Measurements from ENCODE around the gene TGFBI. TPM values are rescaled to one million over a fixed set of nuclear protein-coding genes. Genes with fewer than 3 reads are reported as not detected.

The TGFBI gene
- total and polyA plus RNA-seq, 7 donors, result 18.8 to 35.9 (median 28.3) TPM

GRCh38 chr5:136011414-136012001 is 17.3 kb upstream of the TGFBI start:
- WGBS, 3 donors, result 25 to 31% (median 29%) methylated on average over 4 of the region's 4 CpGs
- no peak for TF ChIP-seq CTCF (IDR thresholded peaks at IDR 0.05)
- intact Hi-C loops (cut with DNase I), result no loop called here
- Histone ChIP-seq H3K36me3 (ENCODE audit: insufficient read depth in 1 of 2, low read depth in 1 of 2) (no peaks in the 10 kb centered on the region), H3K4me3 (no peak overlapping the region), H3K27me3 (ENCODE audit: insufficient read depth in 3 of 3, low read length in 2 of 3) (peaks cover 0 to 2% (median 0%) of the 10 kb centered on the region in 3 donors), H3K9me3 (no peaks in the 10 kb centered on the region), H3K4me1 (peaks cover 8% of the 10 kb centered on the region), H3K27ac (peak overlapping the region; percentile 39)
- DNase-seq (no peak), ATAC-seq (peak in 3 of 4 donors; percentile 48 to 72 (median 48))

GRCh38 chr5:136012041-136012804 is 16.6 kb upstream of the TGFBI start:
- no peaks in the 10 kb centered on the region for H3K36me3 ChIP-seq (ENCODE audit: insufficient read depth in 1 of 2, low read depth in 1 of 2)
- WGBS, 3 donors, result 18 to 22% (median 20%) methylated on average over 3 of the region's 3 CpGs
- H3K9me3 ChIP-seq, result no peaks in the 10 kb centered on the region
- peaks cover 0 to 2% (median 0%) of the 10 kb centered on the region in 3 donors for H3K27me3 ChIP-seq (ENCODE audit: insufficient read depth in 3 of 3, low read length in 2 of 3)
- DNase-seq (no peak), ATAC-seq (no peak)
- intact Hi-C loops (cut with DNase I), result no loop called here
- H3K4me1 ChIP-seq, result peaks cover 8% of the 10 kb centered on the region
- no peak overlapping the region for H3K27ac ChIP-seq
- no peak for TF ChIP-seq CTCF (IDR thresholded peaks at IDR 0.05)
- no peak overlapping the region for H3K4me3 ChIP-seq

- 78 to 85% (median 81%) methylated on average over 2 of the region's 2 CpGs for WGBS, 3 donors
- Histone ChIP-seq H3K4me3 (no peak overlapping the region), H3K27ac (no peak overlapping the region), H3K9me3 (no peaks in the 10 kb centered on the region), H3K27me3 (ENCODE audit: insufficient read depth in 3 of 3, low read length in 2 of 3) (no peaks in the 10 kb centered on the region), H3K4me1 (peaks cover 8% of the 10 kb centered on the region), H3K36me3 (ENCODE audit: insufficient read depth in 1 of 2, low read depth in 1 of 2) (no peaks in the 10 kb centered on the region)
- no peak for TF ChIP-seq CTCF (IDR thresholded peaks at IDR 0.05)
- no peak for ATAC-seq
- no peak for DNase-seq
- intact Hi-C loops (cut with DNase I), result no loop called here
Observed at GRCh38 chr5:136013559-136013958, 15.2 kb upstream of the TGFBI start.

GRCh38 chr5:136014049-136015002 is 14.5 kb upstream of the TGFBI start:
- ATAC-seq, result no peak
- WGBS, 3 donors, result 60 to 73% (median 61%) methylated on average over 7 of the region's 7 CpGs
- no peak for DNase-seq
- intact Hi-C loops (cut with DNase I), result no loop called here
- Histone ChIP-seq H3K4me3 (no peak overlapping the region), H3K27ac (no peak overlapping the region), H3K27me3 (ENCODE audit: insufficient read depth in 3 of 3, low read length in 2 of 3) (no peaks in the 10 kb centered on the region), H3K36me3 (ENCODE audit: insufficient read depth in 1 of 2, low read depth in 1 of 2) (no peaks in the 10 kb centered on the region), H3K9me3 (no peaks in the 10 kb centered on the region), H3K4me1 (peaks cover 8% of the 10 kb centered on the region)
- TF ChIP-seq CTCF (IDR thresholded peaks at IDR 0.05), result no peak
